BE2C (cell line): ENCODE results near the gene PLEKHH2. TPM values are rescaled to one million over a fixed set of nuclear protein-coding genes. Genes with fewer than 3 reads are reported as not detected.
A peak's percentile ranks its signal among the peaks of the same experiment; 100 is the strongest.
"Not testable (repeated sequence)": the region's sequence is repeated elsewhere in the genome, so short reads cannot be mapped to it uniquely, and the experiment has no call there.

Experiments
- DNase-seq: peaks from one replicate; pipeline ENCODE4 v3.0.0-alpha.2; 2020
- H3K27me3 ChIP-seq: fragments of 250-450 bp; sonication (Bioruptor Pico); 2 replicates; pipeline ENCODE4 v1.5.1; 2020; ENCODE audit warnings: mild to moderate bottlenecking
- H3K36me3 ChIP-seq: fragments of 250-450 bp; sonication (Bioruptor Pico); 2 replicates; pipeline ENCODE4 v1.5.1; 2020; ENCODE audit warnings: mild to moderate bottlenecking
- H3K4me1 ChIP-seq: fragments of 250-450 bp; sonication (Bioruptor Pico); 2 replicates; pipeline ENCODE4 v1.5.1; 2020
- H3K4me3 ChIP-seq: 2 replicates; pipeline ENCODE4 v1.5.1; 2011; ENCODE audit warnings: low read depth, low read length
- H3K9me3 ChIP-seq: fragments of 250-450 bp; sonication (Bioruptor Pico); 2 replicates; pipeline ENCODE4 v1.5.1; 2020
- polyA plus RNA-seq: library from polyadenylated mRNA; unstranded; fragments of >200 nt; gene quantifications from one replicate; pipeline ENCODE4 v1.2.1, GENCODE V29; 2012; ENCODE audit warnings: low read depth, missing spikeins; ENCODE audit not compliant: insufficient read length, insufficient read depth
- TF ChIP-seq, protein P1 (sequence below): IDR thresholded peaks from 2 replicates; pipeline ENCODE4 v1.5.1; 2012; ENCODE audit warnings: mild to moderate bottlenecking, low read depth, low read length

The PLEKHH2 gene
- 0.12 TPM for polyA plus RNA-seq

DNA sequence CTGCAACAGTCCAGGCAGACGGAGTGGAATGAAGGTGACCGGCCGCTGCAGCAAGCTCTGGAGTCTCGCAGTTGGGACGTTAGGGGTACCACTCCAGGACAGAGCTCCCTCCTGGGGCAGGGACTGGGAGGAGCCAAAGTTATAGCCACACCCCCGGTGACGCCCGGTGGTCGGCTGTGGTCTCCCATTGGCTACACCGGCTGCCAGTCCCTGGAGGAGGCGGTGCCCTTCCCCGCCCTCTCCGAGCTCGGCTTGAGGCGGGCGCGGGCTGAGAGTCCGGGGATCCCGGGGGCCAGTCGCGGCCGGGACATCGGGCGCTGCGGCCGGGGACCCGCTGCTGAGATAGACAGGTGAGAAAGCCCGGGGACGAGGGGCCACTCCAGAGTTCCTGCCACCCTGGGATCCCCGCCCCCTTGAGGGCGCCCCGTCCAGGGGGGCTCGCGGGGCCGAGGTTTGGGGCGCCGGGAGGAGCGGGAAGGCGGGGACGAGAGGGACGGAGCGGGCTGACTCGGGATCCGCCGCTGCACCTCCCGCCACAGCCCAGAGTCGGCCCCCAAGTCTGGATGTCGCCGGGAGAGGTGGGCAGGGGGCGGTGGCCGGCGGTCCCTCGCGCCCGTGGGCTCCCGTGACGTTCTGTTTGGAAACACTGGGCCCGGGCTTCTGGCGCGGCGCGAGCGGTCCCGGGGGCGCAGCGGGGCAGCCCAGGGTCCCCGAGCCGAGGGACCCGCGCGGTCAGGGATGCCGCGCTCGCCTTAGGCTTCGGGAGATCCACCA, at the start of gene PLEKHH2:
Gene PLEKHH2, plus strand, starts transcription at position 231 of the 774 bp plus-strand sequence. CDS start 7,414 bp downstream, outside the sequence.
- DNase-seq: peak; percentile 92

DNA sequence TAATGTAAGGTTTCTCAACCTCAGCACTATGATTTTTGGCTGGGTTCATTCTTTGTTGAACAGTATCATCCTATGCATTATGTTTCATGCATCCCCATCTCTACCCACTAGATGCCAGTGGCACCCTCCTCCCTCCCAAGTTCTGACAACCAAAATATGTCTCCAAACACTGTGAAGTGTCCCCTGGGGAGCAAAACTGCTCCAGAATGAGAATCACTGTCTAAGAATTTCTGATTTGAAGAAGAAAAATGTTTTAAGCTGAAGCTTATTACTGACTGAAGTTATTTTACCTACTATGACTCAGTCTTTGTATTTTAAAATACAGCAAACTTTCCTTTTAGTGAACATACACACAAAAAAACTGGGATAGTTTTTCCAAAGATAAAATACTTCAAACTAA, 44.6 kb upstream of the PLEKHH2 start:
- DNase-seq: no peak
- no peaks in the 10 kb centered on the region for H3K27me3 ChIP-seq
- peaks cover 27% of the 10 kb centered on the region for H3K36me3 ChIP-seq
- H3K4me3 ChIP-seq: no peak overlapping the region
- no peaks in the 10 kb centered on the region for H3K9me3 ChIP-seq
- peaks cover 4% of the 10 kb centered on the region; the same call in 1 of the 2 replicates for H3K4me1 ChIP-seq
- TF ChIP-seq, protein P1, sequence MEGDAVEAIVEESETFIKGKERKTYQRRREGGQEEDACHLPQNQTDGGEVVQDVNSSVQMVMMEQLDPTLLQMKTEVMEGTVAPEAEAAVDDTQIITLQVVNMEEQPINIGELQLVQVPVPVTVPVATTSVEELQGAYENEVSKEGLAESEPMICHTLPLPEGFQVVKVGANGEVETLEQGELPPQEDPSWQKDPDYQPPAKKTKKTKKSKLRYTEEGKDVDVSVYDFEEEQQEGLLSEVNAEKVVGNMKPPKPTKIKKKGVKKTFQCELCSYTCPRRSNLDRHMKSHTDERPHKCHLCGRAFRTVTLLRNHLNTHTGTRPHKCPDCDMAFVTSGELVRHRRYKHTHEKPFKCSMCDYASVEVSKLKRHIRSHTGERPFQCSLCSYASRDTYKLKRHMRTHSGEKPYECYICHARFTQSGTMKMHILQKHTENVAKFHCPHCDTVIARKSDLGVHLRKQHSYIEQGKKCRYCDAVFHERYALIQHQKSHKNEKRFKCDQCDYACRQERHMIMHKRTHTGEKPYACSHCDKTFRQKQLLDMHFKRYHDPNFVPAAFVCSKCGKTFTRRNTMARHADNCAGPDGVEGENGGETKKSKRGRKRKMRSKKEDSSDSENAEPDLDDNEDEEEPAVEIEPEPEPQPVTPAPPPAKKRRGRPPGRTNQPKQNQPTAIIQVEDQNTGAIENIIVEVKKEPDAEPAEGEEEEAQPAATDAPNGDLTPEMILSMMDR: 0 out of 2 replicates have a peak, but pooled peaks have one; percentile 19

More for the DNA sequence above, at the start of gene PLEKHH2:
- TF ChIP-seq, protein P1: no peak
- Histone ChIP-seq H3K4me1 (no peaks in the 10 kb centered on the region), H3K27me3 (peaks cover 27% of the 10 kb centered on the region), H3K36me3 (no peaks in the 10 kb centered on the region), H3K9me3 (no peaks in the 10 kb centered on the region), H3K4me3 (peak within 1 kb of the TSS; percentile 63)

DNA sequence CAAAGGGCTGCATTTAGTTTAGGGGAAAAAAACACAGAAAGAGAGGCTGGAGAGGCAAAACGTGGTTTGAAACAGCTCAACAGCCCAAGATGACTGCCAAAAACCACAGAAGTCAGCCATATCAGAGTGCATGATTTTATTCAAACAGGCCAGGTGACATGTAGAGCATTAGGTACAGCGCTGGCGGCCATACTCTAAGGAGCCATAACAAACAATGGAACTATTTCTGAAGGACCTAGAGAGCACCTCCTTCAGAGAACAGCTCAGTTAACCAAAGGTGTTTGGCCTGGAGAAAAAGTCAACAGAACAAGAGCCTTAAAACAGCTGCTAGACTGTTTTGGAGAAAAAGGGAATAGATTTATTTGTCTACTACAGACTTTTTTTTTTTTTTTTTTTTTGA, 43.8 kb upstream of the PLEKHH2 start:
- Histone ChIP-seq H3K9me3 (no peaks in the 10 kb centered on the region), H3K27me3 (no peaks in the 10 kb centered on the region), H3K4me3 (no peak overlapping the region), H3K4me1 (peaks cover 4% of the 10 kb centered on the region; the same call in 1 of the 2 replicates), H3K36me3 (peaks cover 26% of the 10 kb centered on the region)
- no peak for DNase-seq
- TF ChIP-seq, protein P1: no peak

DNA sequence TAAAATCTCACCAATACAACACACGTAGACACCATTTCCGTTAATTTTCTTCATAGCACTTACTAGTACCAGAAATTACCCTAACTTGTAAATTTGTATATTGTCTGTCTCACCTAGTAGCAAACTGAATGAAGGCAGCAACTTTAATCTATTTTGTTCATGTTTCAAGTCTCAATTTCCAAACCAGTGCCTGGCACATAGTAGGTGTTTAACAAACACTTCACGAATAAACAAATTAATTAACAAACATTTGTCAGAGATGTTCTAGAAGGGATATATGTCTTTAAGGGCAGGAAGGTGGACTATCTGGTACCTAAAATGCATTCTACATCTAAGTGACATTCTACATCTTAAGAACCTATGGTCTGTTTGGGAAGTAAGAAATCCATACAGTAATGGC, 42.2 kb upstream of the PLEKHH2 start:
- DNase-seq: no peak

DNA sequence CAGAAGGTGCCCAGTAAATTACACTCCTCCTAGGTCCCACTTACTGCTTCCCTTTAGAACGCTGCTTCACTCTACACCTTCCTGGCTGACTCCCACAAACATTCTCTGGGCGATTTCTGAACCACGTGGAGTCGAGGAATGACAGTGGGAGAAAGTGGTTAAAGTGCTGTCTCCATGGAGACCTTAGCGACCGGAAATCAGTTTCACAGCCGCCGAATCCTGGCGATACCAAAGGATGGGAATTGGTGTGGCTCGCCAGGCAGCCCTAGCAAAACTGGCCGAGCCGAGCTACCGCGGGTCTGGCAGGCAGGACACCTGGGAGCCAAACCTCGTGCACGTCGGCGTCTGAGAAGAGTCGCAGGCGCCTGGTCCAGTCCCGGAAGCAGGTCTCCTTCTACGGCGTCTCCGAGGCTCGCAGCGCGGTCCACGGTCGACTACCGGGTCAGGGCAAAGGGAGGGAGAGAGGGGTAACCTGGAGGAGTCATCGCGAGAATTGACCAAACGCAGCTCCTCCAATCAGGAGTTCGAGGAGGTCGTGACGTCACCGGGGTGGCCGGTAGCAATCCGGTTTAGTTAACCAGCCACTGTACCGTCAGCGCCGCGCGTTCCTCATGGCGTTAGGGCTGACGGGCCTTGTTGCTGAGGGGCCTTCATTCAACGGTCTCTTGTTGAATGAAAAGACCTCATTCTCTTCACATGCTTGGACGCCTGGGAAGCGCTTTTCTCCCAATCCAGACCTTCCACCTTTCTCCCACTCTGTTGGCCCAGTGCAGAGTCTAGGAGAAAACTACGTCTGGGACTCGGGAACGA, 41.3 kb upstream of the PLEKHH2 start, which contains the start of gene THADA:
Gene THADA, minus strand, starts transcription at position 436 of the 810 bp plus-strand sequence. CDS start 3,646 bp downstream, outside the sequence.
- Histone ChIP-seq H3K9me3 (no peaks in the 10 kb centered on the region), H3K27me3 (no peaks in the 10 kb centered on the region), H3K36me3 (peaks cover 5% of the 10 kb centered on the region; the same call in 1 of the 2 replicates), H3K4me3 (peak within 1 kb of the TSS; percentile 72), H3K4me1 (peaks cover 4% of the 10 kb centered on the region; the same call in 1 of the 2 replicates)
- TF ChIP-seq, protein P1: no peak
- DNase-seq: peak; percentile 99

More for the DNA sequence above, 42.2 kb upstream of the PLEKHH2 start:
- Histone ChIP-seq H3K4me3 (peak overlapping the region; percentile 72), H3K9me3 (no peaks in the 10 kb centered on the region), H3K4me1 (peaks cover 4% of the 10 kb centered on the region; the same call in 1 of the 2 replicates), H3K27me3 (no peaks in the 10 kb centered on the region), H3K36me3 (peaks cover 12% of the 10 kb centered on the region)
- TF ChIP-seq, protein P1: no peak

DNA sequence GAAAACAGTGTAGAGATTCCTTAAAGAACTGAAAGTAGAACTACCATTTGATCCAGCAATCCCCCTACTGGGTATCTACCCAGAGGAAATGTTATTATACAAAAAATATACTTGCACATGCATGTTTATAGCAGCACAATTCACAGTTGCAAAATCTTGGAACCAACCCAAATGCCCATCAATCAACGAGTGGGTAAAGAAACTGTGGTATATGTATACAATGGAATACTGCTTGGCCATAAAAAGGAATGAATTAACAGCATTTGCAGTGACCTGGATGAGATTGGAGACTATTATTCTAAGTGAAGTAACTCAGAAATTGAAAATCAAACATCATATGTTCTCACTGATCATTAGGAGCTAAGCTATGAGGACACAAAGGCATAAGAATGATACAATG, 36.5 kb upstream of the PLEKHH2 start:
- not testable (repeated sequence) for H3K27me3 ChIP-seq, DNase-seq, H3K4me1 ChIP-seq, H3K4me3 ChIP-seq, H3K9me3 ChIP-seq, H3K36me3 ChIP-seq
